RPMI8226 (cell line): ENCODE measurements around the gene BET1L.
"Not testable (repeated sequence)": the region's sequence is repeated elsewhere in the genome, so short reads cannot be mapped to it uniquely, and the experiment has no call there.

ENCODE experiments used
- DNase-seq: peaks from one replicate; pipeline ENCODE4 v3.0.0-alpha.2; 2015

The BET1L gene

DNA sequence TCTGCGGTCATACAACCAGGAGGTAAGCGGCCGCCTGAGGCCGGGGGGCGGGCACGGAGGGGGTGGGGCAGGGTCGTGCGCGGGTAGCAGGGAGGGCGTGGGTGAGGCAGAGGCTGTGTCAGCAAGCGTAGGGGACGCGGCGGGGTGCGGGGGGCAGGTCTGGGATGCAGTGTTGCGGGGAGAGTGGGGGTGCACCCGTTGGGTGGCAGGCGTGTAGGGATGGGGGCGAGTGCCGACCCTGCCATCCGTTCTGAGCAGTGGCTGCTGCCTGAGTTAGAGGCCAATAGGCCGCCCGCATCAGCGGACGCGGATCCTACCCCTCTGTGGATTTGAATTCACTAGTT lies 1.7 kb upstream of the BET1L start:
- DNase-seq: no peak

DNA sequence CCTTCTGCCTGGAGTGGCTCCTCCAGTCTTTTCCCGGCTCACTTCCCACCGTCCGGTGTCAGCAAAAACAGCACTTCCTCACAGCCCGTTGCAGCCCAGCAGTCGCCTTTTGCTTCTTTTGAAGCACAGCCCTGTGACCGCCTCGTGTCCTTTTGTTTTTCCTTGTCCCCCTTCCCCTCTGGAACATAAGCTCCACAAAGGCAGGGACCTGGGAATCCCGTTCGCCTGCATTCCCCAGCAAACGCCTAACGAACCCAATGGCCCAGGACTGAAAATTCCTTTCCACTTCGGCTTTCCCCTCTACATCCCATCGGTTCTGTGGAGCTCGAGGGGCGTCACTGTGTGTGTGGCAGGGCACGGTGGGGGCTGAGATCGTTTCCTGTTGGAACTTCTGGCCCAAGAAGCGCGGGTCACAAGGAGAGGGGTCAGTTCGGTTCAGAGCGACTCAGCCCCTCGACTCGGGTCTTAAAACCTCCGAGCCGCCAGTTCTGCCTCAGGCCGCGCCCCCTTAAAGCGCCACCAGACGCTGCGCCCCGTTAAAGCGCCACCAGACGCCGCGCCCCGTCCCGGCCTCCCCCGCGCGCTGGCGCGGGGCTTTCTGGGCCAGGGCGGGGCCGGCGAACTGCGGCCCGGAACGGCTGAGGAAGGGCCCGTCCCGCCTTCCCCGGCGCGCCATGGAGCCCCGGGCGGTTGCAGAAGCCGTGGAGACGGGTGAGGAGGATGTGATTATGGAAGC lies 1.1 kb upstream of the BET1L start:
- DNase-seq: peak; percentile 78

DNA sequence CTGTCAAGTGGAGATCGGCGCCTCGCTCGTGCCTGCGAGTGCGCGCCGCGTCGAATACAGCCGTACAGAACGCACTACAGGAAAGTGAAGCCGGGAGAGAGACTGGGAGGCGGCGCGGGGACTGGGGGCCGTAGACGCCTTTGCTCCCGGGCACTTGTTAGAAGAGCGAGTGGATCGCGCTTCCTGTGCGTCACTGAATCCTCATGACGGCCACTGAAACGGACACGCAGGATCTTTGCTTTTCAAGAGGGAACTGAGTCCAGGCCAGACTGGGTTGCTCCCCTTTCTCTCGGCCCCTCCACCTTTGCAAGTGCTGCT lies 623 bp upstream of the BET1L start:
- DNase-seq: no peak

DNA sequence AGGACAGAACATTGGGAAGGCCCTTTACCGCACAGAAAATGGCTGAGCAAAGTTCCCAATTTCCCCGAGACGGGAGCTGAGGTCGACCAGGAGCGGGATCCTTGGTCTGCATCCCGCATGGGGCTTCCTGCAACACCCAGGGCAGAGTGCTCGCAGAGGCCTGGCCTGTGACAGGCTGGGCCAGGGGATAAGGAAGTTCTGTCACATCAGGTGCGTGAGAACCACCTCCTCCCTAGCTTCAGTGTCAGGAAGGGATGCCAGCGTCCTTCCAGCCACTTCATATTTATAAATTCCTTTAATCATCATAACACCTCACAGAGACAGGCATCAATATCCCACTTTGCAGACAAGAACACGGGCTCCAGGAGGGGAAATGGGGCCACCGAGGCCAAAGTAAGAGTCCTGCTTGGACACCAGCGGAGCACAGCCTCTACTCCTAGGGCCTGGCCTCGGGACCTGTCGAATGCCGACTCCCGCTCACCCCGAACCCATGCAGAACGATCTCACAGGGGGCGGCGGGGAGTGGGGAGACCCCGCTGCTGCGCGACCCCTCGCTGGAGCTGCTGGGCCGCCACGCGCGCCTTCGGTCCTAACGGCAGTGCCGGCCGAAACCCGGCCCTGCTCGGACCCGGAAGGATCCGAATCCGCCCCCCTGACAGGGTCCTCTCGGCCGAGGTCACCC lies 532 bp downstream of the BET1L start:
- DNase-seq: no peak

DNA sequence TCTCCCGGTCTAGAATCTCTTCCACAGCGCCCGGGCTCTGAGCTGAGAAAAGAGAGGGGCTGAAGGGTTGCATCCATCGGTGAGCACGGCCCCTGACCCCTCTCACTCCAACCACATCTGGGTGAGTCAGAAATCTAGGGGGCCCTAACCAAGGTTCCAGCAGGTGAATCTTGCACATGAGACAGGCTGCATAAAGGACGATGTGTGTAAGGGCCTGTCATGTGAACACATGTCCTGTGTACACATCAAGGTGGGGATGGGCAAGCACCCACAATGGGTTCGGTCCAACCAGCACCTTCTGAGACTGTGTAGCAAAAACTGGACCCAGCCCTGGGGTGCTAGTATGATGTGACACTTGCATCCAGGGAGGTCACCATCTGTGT lies 1.2 kb downstream of the BET1L start:
- DNase-seq: no peak

DNA sequence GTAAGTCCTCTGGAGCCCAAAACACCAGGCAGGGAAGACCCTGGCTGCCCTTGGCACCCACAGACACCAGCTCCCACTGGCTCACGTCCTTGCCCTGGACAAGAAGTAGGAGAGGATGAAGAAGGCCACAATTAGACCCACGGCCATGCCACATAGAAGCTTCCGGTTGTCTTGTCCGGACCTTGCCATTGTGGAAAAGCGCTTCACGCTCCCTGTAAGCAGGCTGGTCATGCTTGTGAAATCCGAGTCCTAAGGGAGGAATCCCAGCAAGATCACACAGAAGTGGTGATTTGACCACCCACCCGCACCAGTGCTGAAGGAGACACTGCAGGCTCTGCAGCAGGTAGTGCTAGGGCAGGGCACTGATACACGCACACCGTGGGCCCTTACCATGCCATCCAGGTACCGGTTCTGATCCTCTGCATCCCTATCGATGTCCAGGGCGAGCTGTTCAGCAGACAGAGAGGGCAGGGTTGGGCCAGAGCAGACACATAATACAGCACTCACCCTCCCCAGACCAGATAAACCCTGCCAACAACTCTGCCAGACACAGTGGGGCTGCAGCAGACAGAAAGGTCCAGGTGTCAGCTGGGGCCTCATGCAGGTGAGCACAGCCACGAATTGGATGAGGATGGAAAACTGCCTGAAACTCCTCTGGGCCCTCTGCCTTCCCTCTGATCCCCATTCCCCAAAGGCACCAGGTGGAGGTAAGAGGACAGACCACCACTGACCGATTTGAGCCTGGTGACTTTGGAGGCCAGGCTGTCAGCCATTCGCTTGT lies 1.8 kb downstream of the BET1L start:
- DNase-seq: no peak

DNA sequence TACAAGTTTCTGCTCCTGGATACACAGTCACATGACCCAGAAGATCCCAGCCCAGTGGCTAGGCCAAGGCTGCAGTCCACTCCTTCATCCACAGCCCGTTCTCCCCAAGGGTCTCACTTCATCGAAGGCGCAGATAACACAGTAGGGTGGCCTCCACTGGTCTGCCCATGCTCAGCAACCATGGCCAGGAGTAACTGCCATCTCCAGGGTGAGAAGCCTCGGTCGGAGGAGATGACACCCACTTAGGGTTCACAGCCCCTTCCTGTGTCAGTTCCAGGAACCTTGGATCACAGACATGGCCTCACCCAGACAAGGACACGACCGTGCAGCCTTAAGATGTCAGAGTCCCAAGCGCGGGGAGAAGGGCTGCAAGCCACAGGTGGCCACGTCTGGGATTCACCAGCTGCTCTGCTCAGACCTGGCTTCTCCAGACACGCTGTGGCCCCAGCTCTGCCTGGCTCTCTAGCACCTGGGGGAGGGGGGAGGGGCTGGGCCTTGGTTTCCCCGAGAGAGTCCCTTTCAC lies 2.6 kb downstream of the BET1L start:
- no peak for DNase-seq

DNA sequence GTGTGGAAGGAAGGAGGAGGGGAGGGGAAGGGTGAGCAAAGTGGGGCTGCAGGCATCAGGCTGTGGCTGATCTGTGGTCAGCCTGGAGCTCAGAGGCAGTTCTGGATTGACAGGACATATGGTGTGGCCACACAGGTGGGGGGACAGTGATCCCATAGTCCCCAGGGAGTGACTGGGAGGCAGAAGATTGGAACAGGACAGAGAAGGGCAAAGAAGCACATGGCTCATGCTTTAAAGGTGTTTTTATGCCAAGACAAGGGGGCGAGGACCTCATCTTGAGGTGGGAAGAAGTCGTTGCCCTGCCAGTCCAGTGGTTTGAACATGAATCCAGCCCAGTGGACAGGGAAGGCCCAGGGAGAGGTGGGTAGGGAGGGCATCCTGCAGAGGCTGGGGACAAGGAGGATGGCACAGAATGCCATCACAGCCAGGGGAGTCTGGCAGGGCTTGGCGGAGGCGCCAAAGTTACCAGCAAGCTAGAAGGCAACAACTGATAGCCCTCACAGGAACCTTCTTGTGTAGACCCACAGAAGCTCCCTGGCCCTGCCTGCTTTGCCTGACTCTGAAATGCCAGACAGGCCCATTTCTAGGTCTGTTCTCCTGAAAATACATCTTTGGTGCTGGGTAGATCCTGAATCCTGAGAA lies 3.1 kb downstream of the BET1L start:
- DNase-seq: no peak

DNA sequence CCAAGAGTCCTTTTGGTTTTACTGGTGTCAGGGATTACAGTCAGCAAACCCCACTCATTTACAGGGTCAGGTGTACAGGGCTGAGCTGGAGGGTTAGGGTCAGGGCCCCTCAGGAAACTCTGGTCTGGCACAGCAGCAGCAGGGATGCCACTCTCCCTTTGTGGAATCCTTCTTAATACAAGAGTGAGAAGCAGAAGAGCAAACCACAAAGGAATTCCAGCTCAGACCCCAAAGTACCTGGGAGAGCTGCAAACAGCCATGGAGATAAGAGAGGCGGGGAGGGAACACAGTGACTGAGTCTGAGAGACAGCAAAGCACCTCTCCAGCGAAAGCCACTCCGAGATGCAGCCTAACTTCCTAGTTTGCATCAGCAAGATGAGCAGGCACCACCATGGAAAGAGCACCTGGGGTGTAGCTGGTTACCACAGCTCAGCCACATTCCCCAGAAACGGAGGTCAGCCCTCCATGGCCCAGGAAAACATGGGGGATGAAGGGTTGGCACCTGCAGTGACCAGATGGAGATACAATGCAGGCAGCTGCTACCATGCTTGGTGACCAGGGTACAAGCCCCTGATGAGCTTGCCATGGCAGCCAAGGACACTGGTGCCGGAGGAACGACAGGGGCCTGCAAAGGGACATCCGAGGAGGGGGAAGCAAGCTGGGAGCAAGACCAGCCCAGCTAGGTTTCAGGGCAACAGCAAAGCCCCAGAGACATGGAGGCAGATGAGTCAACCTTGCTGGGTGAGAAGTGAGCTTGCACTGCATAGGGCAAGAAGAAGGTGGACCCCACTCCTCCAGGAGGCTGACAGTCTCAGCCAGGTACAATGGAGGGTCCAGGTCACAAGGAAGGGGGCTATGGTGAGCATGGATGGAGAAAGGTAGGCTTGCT lies 3.9 kb downstream of the BET1L start:
- no peak for DNase-seq

DNA sequence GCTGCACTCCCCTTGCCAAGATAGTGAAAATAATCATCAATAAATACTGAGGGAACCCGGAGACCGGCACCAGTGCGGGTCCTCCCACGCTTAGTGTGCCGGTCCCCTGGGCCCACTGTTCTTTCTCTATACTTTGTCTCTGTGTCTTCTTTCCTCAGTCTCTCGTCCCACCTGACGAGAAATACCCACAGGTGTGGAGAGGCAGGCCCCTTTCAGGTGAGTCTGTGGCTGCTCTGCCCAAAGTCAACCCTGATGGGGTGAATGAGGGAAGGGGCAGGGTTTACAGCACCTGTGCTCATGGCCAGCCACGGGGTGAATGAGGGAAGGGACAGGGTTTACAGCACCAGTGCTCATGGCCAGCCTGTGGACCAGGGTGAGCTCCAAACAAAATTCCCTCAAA lies 4.7 kb downstream of the BET1L start:
- no peak for DNase-seq

DNA sequence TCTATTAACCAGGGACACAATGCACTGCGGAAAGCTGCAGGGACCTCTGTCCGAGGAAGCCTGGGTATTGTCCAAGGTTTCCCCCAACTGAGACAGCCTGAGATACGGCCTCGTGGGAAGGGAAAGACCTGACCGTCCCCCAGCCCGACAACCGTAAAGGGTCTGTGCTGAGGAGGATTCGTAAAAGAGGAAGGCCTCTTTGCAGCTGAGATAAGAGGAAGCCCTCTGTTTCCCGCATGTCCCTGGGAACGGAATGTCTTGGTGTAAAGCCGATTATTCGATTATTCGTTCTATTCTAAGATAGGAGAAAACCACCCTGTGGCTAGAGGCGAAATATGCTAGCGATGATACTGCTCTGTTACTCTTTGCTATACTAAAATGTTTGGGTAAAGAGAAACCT lies 5.2 kb downstream of the BET1L start:
- DNase-seq: no peak

DNA sequence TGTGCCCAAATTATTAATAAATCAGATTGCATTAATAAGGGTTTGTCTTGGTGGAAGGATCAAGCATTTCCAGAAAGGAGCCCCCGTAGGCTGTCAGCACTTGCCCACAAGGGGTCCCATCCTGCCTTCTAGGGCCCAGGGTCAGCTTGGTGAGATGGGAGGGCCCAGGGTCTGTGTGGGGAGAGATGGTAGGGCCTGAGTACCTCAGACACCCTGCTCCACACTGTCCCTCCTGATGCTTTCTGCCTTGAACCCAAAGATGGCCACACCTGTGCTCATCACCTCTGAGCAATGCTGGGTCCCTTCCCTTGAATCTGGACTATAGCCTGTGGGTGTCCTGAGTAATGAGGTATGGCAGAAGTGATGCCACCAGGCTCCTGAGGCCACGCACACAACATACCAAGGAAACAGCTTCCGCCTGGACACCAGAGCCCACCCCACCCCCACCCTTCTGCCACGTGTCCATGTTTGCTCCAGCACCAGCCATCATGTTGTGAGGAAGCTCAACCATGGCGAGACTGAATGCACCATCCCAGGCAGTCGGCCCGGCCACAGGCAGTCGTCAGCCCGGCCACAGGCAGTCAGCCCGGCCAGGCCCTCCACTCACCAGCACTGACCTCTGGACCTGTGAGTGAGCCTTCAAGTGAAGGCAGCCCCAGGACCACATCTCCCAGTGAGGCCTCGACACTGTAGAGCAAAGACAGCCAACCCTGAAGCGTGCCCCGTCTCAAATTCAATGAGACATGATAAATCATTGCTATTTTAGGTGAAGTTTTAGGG lies 6.8 kb downstream of the BET1L start:
- DNase-seq: no peak

DNA sequence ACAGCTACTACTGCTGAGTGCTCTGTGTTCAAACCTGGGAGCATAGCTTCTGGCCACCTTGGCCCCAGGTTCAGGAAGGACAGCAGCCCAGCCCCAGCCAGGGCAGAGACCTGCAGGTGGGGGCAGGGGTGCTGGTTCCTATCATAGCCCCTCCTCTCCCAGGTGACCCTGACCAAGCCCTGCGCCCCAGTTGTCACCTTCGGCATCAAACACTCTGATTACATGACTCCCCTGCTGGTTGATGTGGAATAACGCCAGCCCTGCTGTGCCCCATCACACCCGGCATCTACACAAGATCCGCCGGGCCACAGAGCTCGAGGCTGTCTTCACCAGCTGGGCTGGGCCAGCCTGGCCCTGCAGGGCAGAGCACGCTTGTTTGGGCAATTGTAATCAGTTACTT lies 7.4 kb downstream of the BET1L start:
- no peak for DNase-seq

DNA sequence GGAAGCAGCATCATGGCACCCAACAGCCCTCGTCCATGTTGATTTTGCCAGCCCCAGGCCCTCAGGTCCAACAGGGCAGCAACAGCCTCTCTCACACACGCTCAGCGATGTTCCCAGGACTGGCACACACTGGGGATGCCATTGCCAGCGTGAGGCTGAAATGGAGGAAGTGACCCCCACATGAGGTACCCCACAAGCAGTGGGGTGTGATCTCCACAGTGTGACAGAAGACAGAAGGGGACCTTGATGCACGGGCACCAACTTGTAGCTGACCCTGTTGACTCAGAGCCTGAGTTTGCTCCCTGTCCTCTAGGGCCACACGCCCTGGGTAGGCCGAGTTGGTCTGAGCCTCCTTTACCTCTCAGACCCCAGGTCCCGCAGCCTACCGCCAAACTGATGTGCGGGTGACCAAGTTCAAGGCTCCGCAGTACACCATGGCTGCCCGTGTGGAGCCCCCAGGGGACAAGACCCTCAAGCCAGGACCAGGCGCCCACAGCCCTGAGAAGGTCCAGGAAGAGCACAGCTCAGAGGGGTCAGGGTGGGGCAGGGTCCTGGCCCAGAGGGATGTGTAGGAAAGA lies 8.1 kb downstream of the BET1L start:
- DNase-seq: no peak

DNA sequence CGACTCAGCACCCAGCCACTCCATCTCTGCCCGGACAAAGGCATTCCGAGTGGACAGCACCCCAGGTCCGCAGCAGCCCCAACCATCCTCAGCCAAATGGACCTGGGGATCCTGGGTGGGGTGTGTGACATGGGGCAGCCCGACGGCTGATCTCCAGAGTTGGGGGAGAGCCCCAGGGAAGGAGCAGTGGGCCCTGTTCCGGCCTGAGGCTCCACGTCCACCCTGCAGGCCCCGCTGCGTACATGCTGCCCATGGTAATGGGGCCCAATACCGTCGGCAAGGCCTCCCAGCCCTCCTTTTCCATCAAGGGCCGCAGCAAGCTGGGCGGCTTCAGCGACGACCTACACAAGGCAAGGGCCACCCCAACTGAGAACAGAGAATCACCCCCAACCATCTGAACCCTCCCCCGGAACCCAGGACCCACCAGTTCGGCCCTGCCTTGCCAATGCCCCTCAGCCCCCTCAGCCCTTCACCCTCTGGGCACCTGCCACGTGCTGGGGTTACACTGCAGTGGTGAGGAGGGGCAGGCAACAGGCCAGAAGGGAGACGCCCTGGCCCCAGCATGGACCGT lies 8.9 kb downstream of the BET1L start:
- DNase-seq: no peak

DNA sequence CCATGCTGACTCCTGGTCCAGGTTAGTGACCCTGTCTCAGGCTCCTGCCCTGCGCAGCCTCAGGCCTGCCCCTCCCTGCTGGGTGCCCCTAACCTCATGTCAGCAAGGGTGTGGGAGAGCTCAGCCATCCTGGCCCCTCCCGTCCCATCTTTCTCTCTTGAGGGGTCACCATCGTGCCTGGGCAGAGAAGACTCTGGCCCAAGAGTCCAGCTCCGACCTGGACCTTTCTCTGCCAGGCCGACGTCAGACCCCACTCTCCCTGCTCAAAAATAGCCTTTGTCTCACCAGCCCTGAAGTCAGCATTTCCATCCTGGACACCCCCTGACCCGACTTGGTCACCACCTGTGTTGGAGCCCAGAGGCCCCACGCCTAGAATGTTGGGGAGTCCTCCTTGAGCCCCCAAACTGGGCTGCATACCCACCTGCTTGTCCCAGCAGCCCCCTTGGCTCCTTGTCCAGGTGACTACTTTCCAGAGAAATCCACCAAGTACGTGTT lies 9.4 kb downstream of the BET1L start:
- no peak for DNase-seq

DNA sequence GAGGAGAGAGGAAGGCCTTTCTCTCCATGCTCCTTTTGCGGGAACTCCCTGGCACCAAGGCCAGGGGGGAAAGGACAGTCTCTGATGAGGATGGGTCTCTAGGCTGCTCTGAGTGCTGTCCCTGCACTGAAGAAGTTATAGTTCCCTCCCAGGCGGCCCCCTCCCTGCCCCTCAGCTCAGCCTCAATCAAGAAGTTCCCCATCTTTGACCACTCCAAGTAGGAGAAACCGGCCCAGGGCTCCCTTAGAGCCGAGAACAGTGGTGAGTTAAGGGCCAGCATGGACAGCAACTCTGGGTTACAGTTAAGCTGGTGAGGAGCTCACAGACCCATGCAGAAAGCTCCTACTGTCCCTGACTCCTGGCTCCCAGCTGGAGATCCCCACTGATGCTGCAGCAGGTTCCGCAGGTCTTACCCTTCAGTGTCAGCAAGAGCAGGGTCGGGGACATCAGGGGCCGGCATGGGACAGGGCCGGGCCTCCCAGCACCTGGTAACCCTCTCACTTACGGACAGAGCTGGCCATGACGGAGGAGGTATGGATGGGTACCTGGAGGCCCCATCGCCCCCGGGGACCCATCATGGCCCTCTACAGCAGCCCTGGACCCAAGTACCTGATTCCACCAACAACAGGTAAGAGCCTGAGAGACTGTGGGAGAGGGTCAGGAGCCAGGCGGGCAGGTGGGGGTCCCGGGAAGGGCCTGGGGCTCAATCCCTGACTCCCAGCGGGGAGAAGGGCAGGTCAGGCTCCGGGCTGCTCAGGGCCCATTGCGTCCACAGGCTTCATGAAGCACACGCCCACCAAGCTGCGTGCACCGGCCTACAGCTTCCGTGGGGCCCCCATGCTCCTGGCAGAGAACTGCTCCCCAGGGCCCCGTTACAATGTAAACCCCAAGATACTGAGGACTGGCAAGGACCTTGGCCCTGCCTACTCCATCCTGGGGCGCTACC lies 10.1 kb downstream of the BET1L start:
- DNase-seq: no peak

DNA sequence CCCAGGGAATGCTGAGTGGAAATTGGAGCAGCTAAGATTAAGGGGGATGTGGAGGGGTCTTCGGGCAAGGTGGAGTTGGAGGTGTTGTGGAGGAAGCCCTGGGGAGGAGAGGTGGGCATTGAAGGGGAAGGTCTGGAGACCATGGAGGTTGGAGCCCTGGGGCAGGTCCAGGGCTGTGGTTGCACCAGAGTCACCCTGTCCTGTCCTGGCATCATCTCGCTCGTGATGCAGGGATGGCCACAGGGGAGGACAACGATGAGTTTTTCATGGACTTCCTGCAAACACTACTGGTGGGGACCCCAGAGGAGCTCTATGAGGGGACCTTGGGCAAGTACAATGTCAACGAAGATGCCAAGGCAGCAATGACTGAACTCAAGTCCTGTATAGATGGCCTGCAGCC lies 13.7 kb downstream of the BET1L start:
- DNase-seq: not testable (repeated sequence)

DNA sequence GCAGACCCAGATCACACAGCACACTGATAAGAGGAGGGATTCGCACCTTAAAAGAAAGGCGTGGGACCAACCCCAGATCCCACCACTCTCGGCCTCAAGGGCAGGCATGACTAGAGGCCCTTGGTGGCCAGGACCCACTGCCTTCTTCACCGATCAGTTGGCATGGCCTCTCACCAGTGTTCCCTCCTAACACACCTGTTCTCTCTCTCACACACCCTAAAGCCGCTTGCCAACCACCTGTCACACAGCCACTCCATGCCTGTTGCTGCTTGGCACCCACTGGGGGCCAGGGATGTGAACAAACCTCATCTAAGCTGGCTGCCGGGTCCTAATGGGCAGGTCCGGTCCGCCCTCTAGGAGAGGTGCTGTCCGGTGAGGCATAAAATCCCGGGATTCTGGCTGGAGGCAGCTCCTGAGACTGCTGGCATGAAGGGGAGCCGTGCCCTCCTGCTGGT lies 14.5 kb downstream of the BET1L start, which contains the start of gene SCGB1C1:
Gene SCGB1C1, plus strand, starts transcription at position 405 of the 455 bp plus-strand sequence. Its CDS starts 22 bp downstream, at position 427.
- DNase-seq: not testable (repeated sequence)
